HepG2 (cell line): Measurements from ENCODE around the gene RASSF7. TPM values are rescaled to one million over a fixed set of nuclear protein-coding genes. Genes with fewer than 3 reads are reported as not detected.
A peak's percentile ranks its signal among the peaks of the same experiment; 100 is the strongest.

Experiments used
- KDM5B ChIP-seq: sonication (generic); formaldehyde crosslinking; IDR thresholded peaks from 2 replicates; pipeline ENCODE4 v1.4.0; 2020; ENCODE audit warnings: missing genetic modification reagents, mild to moderate bottlenecking, borderline replicate concordance
- NFYC ChIP-seq: IDR thresholded peaks from 2 replicates; pipeline ENCODE4 v1.6.1; 2016; ENCODE audit warnings: missing genetic modification reagents, missing compliant biosample characterization
- NR2F2 ChIP-seq: IDR thresholded peaks from 2 replicates; pipeline ENCODE4 v1.6.1; 2012; ENCODE audit warnings: low read depth, inconsistent platforms, borderline replicate concordance
- POGK ChIP-seq: sonication (generic); formaldehyde crosslinking; conservative IDR thresholded peaks from 2 replicates; pipeline ENCODE4 v1.8.0; 2022; ENCODE audit warnings: mild to moderate bottlenecking, moderate library complexity, missing genetic modification reagents
- SMC3 ChIP-seq: IDR thresholded peaks from 2 replicates; pipeline ENCODE4 v1.6.1; 2011; ENCODE audit warnings: low read length, improper control_type of control experiment
- SOX5 ChIP-seq: IDR thresholded peaks from 2 replicates; pipeline ENCODE4 v1.6.1; 2016; ENCODE audit warnings: borderline replicate concordance
- SYNCRIP ChIP-seq: fragments of 200-400 bp; formaldehyde crosslinking; IDR thresholded peaks from 2 replicates; pipeline ENCODE4 v1.6.1; 2018; ENCODE audit warnings: mild to moderate bottlenecking, low read depth, low read length; ENCODE audit not compliant: insufficient read depth
- TARDBP ChIP-seq: sonication (generic); formaldehyde crosslinking; IDR thresholded peaks from 2 replicates; pipeline ENCODE4 v1.8.0; 2022; ENCODE audit warnings: mild to moderate bottlenecking, missing genetic modification reagents
- ZFP41 ChIP-seq: sonication (generic); formaldehyde crosslinking; IDR thresholded peaks from 2 replicates; pipeline ENCODE4 v1.4.0; 2020; ENCODE audit warnings: mild to moderate bottlenecking, missing genetic modification reagents, borderline replicate concordance
- ZNF235 ChIP-seq: sonication (generic); formaldehyde crosslinking; IDR thresholded peaks from 2 replicates; pipeline ENCODE4 v1.8.1; 2023; ENCODE audit warnings: mild to moderate bottlenecking, missing genetic modification reagents, borderline replicate concordance
- ZNF414 ChIP-seq: sonication (generic); formaldehyde crosslinking; IDR thresholded peaks from 2 replicates; pipeline ENCODE4 v1.5.0; 2020; ENCODE audit warnings: missing genetic modification reagents
- ZNF430 ChIP-seq: sonication (generic); formaldehyde crosslinking; IDR thresholded peaks from 2 replicates; pipeline ENCODE4 v1.9.0; 2021; ENCODE audit warnings: mild to moderate bottlenecking, missing genetic modification reagents
- ZNF441 ChIP-seq: sonication (generic); formaldehyde crosslinking; IDR thresholded peaks from 2 replicates; pipeline ENCODE4 v1.7.0; 2021; ENCODE audit warnings: missing genetic modification reagents, borderline replicate concordance
- ZNF607 ChIP-seq: sonication (generic); formaldehyde crosslinking; IDR thresholded peaks from 2 replicates; pipeline ENCODE4 v1.5.1; 2020; ENCODE audit warnings: missing genetic modification reagents, mild to moderate bottlenecking, borderline replicate concordance
- ZNF7 ChIP-seq: IDR thresholded peaks from 2 replicates; pipeline ENCODE4 v1.6.1; 2016; ENCODE audit warnings: missing biosample characterization, missing genetic modification reagents
- ZSCAN5A ChIP-seq: sonication (generic); formaldehyde crosslinking; IDR thresholded peaks from 2 replicates; pipeline ENCODE4 v1.8.0; 2022; ENCODE audit warnings: mild to moderate bottlenecking, missing genetic modification reagents, borderline replicate concordance
- ZXDC ChIP-seq: sonication (generic); formaldehyde crosslinking; IDR thresholded peaks from 2 replicates; pipeline ENCODE4 v1.5.0; 2020; ENCODE audit warnings: mild to moderate bottlenecking, missing genetic modification reagents
- polyA plus RNA-seq, 8 experiments: library from polyadenylated mRNA; depleted of rRNA in 3 of 8; stranded (reverse) in 7 of 8; unstranded in 1 of 8; fragments of >200 nt; fragmentation: Illumina TruSeq in 4 of 8; extraction: Trizol in 4 of 8; gene quantifications; 2 replicates each; pipeline versions ENCODE4 v1.2.1 to v1.2.3, GENCODE V29; 2011 to 2016; ENCODE audit warnings: low read depth in 4 of 8, missing spikeins in 1 of 8, mixed read lengths in 1 of 8; ENCODE audit not compliant: insufficient read depth in 1 of 8
- total RNA-seq, 5 experiments: library from RNA; depleted of rRNA; stranded (reverse); fragments of >200 nt; fragmentation: Illumina TruSeq; extraction: Trizol; gene quantifications; 2 replicates each; pipeline ENCODE4 v1.2.3, GENCODE V29; 2016; ENCODE audit warnings: low read depth in 1 of 5
- TF ChIP-seq, protein P1 (sequence below): sonication (generic); formaldehyde crosslinking; IDR thresholded peaks from 2 replicates; pipeline ENCODE4 v1.9.0; 2022; ENCODE audit warnings: missing genetic modification reagents, mild to moderate bottlenecking, borderline replicate concordance
- TF ChIP-seq, protein P2 (sequence below): sonication (generic); formaldehyde crosslinking; IDR thresholded peaks from 2 replicates; pipeline ENCODE4 v1.4.0; 2020; ENCODE audit warnings: missing genetic modification reagents

The RASSF7 gene
- total and polyA plus RNA-seq, 2 of the 13 experiments (the other 11 are each of a cell fraction or from before 2014, with no cell fraction given): 20.2 to 28.6 TPM

DNA sequence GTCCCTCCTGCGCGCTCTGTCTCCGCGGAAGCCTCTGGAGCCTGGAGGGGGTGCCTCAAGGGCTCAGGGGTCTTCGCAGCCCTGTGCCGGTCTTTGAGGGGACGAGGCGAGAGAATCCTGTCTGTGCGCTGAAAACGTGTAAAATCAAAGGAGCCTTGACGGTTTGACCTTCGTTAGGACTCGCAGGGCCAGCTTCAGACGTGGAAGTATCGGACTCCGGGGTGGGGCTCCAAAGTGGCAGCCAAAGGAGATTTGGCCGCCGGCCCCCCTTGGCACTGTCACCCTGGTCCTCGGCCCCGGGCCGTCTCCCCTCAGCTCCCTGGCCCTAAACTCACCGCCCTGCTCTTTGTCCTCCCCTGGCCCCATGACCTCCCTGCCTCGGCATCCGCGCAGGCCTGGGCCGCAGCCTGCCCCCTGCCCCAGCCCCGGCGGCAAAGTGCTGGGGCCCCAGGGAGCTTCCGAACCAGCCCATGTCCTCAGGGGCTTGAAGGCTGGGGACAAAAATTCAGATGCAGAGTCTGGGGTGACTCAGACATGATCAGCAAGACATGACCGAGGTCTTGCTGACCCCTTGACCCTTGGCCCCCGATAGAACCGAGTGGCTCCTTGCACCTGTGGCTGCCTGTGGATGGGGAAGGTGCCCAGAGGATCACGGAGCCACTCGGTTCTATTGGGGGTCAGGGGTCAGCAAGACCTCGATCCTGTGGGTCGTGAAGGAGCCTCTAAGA, 8.6 kb downstream of the RASSF7 start (continued):
- TF ChIP-seq ZNF414 (CRISPR knock-in tag) (no peak), ZNF430 (CRISPR knock-in tag) (peak; percentile 85; the same call in 1 of the 2 replicates), ZNF441 (CRISPR knock-in tag) (no peak), ZNF235 (CRISPR knock-in tag) (no peak), NFYC (0 out of 2 replicates have a peak, but pooled peaks have one; percentile 21), ZFP41 (CRISPR knock-in tag) (no peak), POGK (no peak), TARDBP (CRISPR knock-in tag) (peak; percentile 33; the same call in 1 of the 2 replicates), NR2F2 (peak; percentile 42; the same call in 1 of the 2 replicates), ZNF607 (no peak), ZNF7 (CRISPR knock-in tag) (no peak), SMC3 (no peak), ZXDC (CRISPR knock-in tag) (no peak), KDM5B (CRISPR knock-in tag) (0 out of 2 replicates have a peak, but pooled peaks have one; percentile 5), SYNCRIP (no peak), SOX5 (CRISPR knock-in tag) (no peak), ZSCAN5A (no peak)
- TF ChIP-seq, protein P1, sequence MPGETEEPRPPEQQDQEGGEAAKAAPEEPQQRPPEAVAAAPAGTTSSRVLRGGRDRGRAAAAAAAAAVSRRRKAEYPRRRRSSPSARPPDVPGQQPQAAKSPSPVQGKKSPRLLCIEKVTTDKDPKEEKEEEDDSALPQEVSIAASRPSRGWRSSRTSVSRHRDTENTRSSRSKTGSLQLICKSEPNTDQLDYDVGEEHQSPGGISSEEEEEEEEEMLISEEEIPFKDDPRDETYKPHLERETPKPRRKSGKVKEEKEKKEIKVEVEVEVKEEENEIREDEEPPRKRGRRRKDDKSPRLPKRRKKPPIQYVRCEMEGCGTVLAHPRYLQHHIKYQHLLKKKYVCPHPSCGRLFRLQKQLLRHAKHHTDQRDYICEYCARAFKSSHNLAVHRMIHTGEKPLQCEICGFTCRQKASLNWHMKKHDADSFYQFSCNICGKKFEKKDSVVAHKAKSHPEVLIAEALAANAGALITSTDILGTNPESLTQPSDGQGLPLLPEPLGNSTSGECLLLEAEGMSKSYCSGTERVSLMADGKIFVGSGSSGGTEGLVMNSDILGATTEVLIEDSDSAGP (CRISPR knock-in tag): peak; percentile 42; the same call in 1 of the 2 replicates
- TF ChIP-seq, protein P2, sequence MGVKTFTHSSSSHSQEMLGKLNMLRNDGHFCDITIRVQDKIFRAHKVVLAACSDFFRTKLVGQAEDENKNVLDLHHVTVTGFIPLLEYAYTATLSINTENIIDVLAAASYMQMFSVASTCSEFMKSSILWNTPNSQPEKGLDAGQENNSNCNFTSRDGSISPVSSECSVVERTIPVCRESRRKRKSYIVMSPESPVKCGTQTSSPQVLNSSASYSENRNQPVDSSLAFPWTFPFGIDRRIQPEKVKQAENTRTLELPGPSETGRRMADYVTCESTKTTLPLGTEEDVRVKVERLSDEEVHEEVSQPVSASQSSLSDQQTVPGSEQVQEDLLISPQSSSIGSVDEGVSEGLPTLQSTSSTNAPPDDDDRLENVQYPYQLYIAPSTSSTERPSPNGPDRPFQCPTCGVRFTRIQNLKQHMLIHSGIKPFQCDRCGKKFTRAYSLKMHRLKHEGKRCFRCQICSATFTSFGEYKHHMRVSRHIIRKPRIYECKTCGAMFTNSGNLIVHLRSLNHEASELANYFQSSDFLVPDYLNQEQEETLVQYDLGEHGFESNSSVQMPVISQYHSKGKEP (CRISPR knock-in tag): no peak
